Smooth muscle cell (in vitro differentiated cells): Measurements from ENCODE around the gene SRXN1. TPM values are rescaled to one million over a fixed set of nuclear protein-coding genes. Genes with fewer than 3 reads are reported as not detected.

Experiments used
- DNase-seq: peaks from one replicate; lab custom pipeline; 2025; ENCODE audit not compliant: unreplicated experiment; lab: John Stamatoyannopoulos, UW
- H2AFZ ChIP-seq: fragments of 200-600 bp; sonication (generic); 2 replicates; pipeline ENCODE4 v1.6.0; 2016; ENCODE audit warnings: antibody characterized with exemption, low read depth, mild to moderate bottlenecking
- H3F3A ChIP-seq: fragments of 200-600 bp; sonication (generic); 2 replicates; pipeline ENCODE4 v1.6.0; 2017; ENCODE audit warnings: antibody characterized with exemption, low read depth
- H3K27ac ChIP-seq: fragments of 200-600 bp; sonication (generic); 2 replicates; pipeline ENCODE4 v1.5.1; 2016; ENCODE audit warnings: low read depth, mild to moderate bottlenecking
- H3K27me3 ChIP-seq: fragments of 200-600 bp; sonication (generic); 2 replicates; pipeline ENCODE4 v1.6.1; 2016; ENCODE audit warnings: low read depth, mild to moderate bottlenecking
- H3K36me3 ChIP-seq: fragments of 200-600 bp; sonication (generic); 2 replicates; pipeline ENCODE4 v1.5.1; 2016; ENCODE audit warnings: low read depth
- H3K4me1 ChIP-seq: fragments of 200-600 bp; sonication (generic); 2 replicates; pipeline ENCODE4 v1.5.1; 2016; ENCODE audit warnings: low read depth
- H3K4me2 ChIP-seq: fragments of 200-600 bp; sonication (generic); 2 replicates; pipeline ENCODE4 v1.6.0; 2016; ENCODE audit warnings: mild to moderate bottlenecking
- H3K4me3 ChIP-seq: fragments of 200-600 bp; sonication (generic); 2 replicates; pipeline ENCODE4 v1.5.1; 2016; ENCODE audit warnings: mild to moderate bottlenecking
- H3K79me2 ChIP-seq: fragments of 200-600 bp; sonication (generic); 2 replicates; pipeline ENCODE4 v1.6.0; 2016; ENCODE audit warnings: low read depth, mild to moderate bottlenecking
- H3K9ac ChIP-seq: fragments of 200-600 bp; sonication (generic); 2 replicates; pipeline ENCODE4 v1.6.0; 2016; ENCODE audit warnings: low read depth
- H3K9me3 ChIP-seq: fragments of 200-600 bp; sonication (generic); replicated peaks from 2 replicates; pipeline ENCODE4 v1.5.1; 2016; ENCODE audit warnings: low read depth
- H4K20me1 ChIP-seq: fragments of 200-600 bp; sonication (generic); 2 replicates; pipeline ENCODE4 v1.6.0; 2016; ENCODE audit warnings: low read depth
- CTCF ChIP-seq: fragments of 200-600 bp; sonication (generic); IDR thresholded peaks from 2 replicates; pipeline ENCODE4 v1.5.1; 2017; ENCODE audit warnings: borderline replicate concordance, mild to moderate bottlenecking, antibody characterized with exemption; ENCODE audit not compliant: insufficient read depth, poor library complexity, severe bottlenecking
- WGBS: methylation state at CpG from one replicate; pipeline ENCODE4 v1.1.7; 2016; ENCODE audit warnings: low lambda C conversion rate; 5-methylcytosine and 5-hydroxymethylcytosine counted together
- polyA plus RNA-seq: library from polyadenylated mRNA; unstranded; fragments of >200 nt; fragmentation: Nextera tagmentation; extraction: Ambion mirVana; gene quantifications from 2 replicates; pipeline ENCODE4 v1.2.1, GENCODE V29; 2016
- total RNA-seq: library from RNA; depleted of rRNA; stranded (reverse); fragments of >200 nt; gene quantifications from 2 replicates; pipeline ENCODE4 v1.2.3, GENCODE V29; 2014

SRXN1 gene
- total and polyA plus RNA-seq, 2 experiments from 2014 or later, result 26.9 to 27.2 TPM

- H3K4me3 ChIP-seq, result no peak overlapping the region
- no peaks in the 10 kb centered on the region for H3K36me3 ChIP-seq
- no peaks in the 10 kb centered on the region for H3K79me2 ChIP-seq
- no peak overlapping the region for H2AFZ ChIP-seq
- DNase-seq, result no peak
- no peak overlapping the region for H3K9ac ChIP-seq
- H3K9me3 ChIP-seq, result no peaks in the 10 kb centered on the region
- peaks cover 5% of the 10 kb centered on the region for H3K4me1 ChIP-seq
- no peaks in the 10 kb centered on the region for H3F3A ChIP-seq
- H3K27me3 ChIP-seq, result peaks cover 31% of the 10 kb centered on the region
- H3K4me2 ChIP-seq, result no peak overlapping the region
- WGBS, result 71% methylated on average over 4 of the region's 4 CpGs
- no peaks in the 10 kb centered on the region for H4K20me1 ChIP-seq
- H3K27ac ChIP-seq, result no peak overlapping the region
- TF ChIP-seq CTCF, result no peak
Observed at GRCh38 chr20:666877-667276, 13.9 kb upstream of the SRXN1 start.

- Histone ChIP-seq H3K27me3 (peaks cover 31% of the 10 kb centered on the region), H3K9me3 (no peaks in the 10 kb centered on the region), H2AFZ (no peak overlapping the region), H3K79me2 (no peaks in the 10 kb centered on the region), H3F3A (no peaks in the 10 kb centered on the region), H3K27ac (no peak overlapping the region), H3K4me3 (no peak overlapping the region), H3K4me1 (peaks cover 8% of the 10 kb centered on the region), H4K20me1 (no peaks in the 10 kb centered on the region), H3K9ac (no peak overlapping the region), H3K4me2 (no peak overlapping the region), H3K36me3 (no peaks in the 10 kb centered on the region)
- WGBS, result 47% methylated on average over 6 of the region's 6 CpGs
- no peak for TF ChIP-seq CTCF
- no peak for DNase-seq
Observed at GRCh38 chr20:665276-665675, 12.3 kb upstream of the SRXN1 start.

- TF ChIP-seq CTCF, result no peak
- H3F3A ChIP-seq, result no peaks in the 10 kb centered on the region
- peaks cover 8% of the 10 kb centered on the region for H3K4me1 ChIP-seq
- no peaks in the 10 kb centered on the region for H3K36me3 ChIP-seq
- H3K79me2 ChIP-seq, result no peaks in the 10 kb centered on the region
- no peak for DNase-seq
- 83% methylated on average over 13 of the region's 13 CpGs for WGBS
- no peak overlapping the region for H3K27ac ChIP-seq
- H2AFZ ChIP-seq, result no peak overlapping the region
- H3K9ac ChIP-seq, result no peak overlapping the region
- no peaks in the 10 kb centered on the region for H3K9me3 ChIP-seq
- peaks cover 31% of the 10 kb centered on the region for H3K27me3 ChIP-seq
- H3K4me2 ChIP-seq, result no peak overlapping the region
- H4K20me1 ChIP-seq, result no peaks in the 10 kb centered on the region
- no peak overlapping the region for H3K4me3 ChIP-seq
Observed at GRCh38 chr20:664576-664975, 11.6 kb upstream of the SRXN1 start.

GRCh38 chr20:664151-664550 is 11.2 kb upstream of the SRXN1 start:
- 55% methylated on average over 11 of the region's 60 CpGs for WGBS
- TF ChIP-seq CTCF, result no peak

More at GRCh38 chr20:664151-664550, 11.2 kb upstream of the SRXN1 start:
- no peaks in the 10 kb centered on the region for H3F3A ChIP-seq
- H3K4me3 ChIP-seq, result no peak overlapping the region
- peaks cover 31% of the 10 kb centered on the region for H3K27me3 ChIP-seq
- no peaks in the 10 kb centered on the region for H3K9me3 ChIP-seq
- no peaks in the 10 kb centered on the region for H3K36me3 ChIP-seq
- DNase-seq, result no peak
- no peaks in the 10 kb centered on the region for H4K20me1 ChIP-seq
- no peak overlapping the region for H2AFZ ChIP-seq
- H3K4me1 ChIP-seq, result peaks cover 8% of the 10 kb centered on the region
- no peak overlapping the region for H3K9ac ChIP-seq
- no peaks in the 10 kb centered on the region for H3K79me2 ChIP-seq
- H3K4me2 ChIP-seq, result no peak overlapping the region
- no peak overlapping the region for H3K27ac ChIP-seq
